NB4 (cell line): ENCODE data around the gene SUSD5.

ENCODE experiments used
- CTCF ChIP-seq: IDR thresholded peaks from one replicate; pipeline ENCODE4 v1.5.1; 2012; ENCODE audit warnings: low read depth, low read length
- POLR2A ChIP-seq: IDR thresholded peaks from 2 replicates; pipeline ENCODE4 v1.6.1; 2011; ENCODE audit warnings: mild to moderate bottlenecking; ENCODE audit not compliant: insufficient read length; ENCODE audit errors: extremely low read depth

DNA sequence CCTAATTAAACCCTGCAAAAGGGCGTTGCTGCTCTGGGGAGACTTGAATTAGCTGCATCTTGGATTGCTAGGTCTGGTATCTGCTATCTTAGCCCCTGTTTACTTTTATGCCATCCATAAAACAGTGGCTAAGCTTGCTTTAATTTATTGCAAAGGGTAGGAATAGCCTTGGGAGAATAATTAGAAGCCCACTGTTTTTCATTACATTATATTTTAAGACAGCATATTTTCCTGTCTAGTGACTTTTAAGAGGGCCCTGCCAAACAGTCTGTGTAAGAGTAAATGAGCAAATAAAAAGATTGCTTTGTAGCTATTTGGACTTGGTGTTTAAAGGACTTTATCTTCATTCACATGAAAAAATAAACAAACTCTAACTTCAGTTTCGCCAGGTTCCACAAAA, 17.4 kb upstream of the SUSD5 start:
- TF ChIP-seq CTCF (no peak), POLR2A (no peak)
